Stimulated activated CD8-positive, alpha-beta memory T cell treated with anti-CD3 and anti-CD28 coated beads, Interleukin-12 subunit alpha, Interleukin-12 subunit beta, amount 100 ng/mL, for 24 hours (primary cell): ENCODE data around the gene CILP.

Experiments
- DNase-seq: peaks from one replicate; pipeline ENCODE4 v3.0.0-alpha.2; 2020; ENCODE audit errors: extremely low read depth

Gene CILP

GRCh38 chr15:65226221-65226620, 14.9 kb upstream of the CILP start:
- DNase-seq, result no peak

DNA sequence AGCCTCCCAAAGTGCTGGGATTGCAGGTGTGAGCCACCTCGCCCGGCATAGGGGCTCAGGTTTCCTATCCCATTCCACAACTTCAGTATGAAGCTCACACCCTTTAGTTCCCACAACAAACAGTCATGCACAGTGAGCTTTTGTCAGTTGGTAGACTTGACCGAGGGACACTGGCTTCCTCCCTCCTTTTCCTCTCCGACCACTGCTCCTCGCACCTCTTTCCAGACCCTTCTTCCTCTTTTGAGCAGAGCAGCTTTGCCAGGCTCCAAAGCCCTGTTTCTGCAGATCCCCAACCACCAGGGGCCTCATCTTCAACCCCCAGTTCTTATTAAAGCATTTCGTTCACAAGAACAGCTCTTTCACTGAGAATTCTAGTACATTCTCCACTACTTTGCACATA, 12.7 kb upstream of the CILP start:
- DNase-seq, result no peak

GRCh38 chr15:65222891-65223290, 11.6 kb upstream of the CILP start:
- no peak for DNase-seq

- no peak for DNase-seq
Measured at GRCh38 chr15:65221697-65222096, 10.4 kb upstream of the CILP start.

DNA sequence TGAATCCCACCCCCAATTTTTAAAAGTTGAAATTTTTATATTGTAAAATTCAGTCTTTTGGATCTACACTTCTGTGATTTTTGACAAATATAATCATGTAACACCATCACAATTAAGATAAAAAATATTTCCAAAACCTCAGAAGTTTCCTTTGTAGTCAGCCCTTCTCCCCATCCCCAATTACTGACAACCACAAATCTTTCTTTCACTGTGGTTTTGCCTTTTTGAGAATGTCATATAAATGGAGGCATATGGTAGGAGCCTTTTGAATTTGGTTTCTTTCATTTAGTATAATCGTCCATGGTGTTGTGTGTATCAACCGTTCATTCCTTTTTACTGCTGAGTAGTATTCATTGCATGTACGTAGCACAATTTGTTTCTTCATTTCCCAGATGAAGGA, 7.9 kb upstream of the CILP start:
- no peak for DNase-seq

GRCh38 chr15:65217526-65218482, 6.5 kb upstream of the CILP start:
- no peak for DNase-seq

DNA sequence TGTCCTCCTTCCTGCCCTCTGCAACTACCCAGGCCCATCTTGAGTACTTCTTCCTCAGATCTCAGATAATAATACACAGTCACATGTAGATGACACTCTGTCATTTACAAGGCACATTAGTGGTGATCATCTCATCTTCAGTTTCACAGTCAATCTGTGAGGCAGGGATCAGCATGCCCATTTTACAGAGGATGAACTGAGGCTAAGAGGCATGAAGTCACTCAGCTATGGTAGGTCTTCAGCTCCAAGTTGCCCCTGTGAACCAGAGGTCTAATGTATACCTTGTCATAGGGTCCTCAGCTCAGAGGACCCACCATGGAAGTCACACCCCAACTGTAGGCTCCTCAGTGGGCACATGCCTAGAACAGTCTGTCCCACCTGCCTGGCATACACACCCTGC, 4.2 kb upstream of the CILP start:
- no peak for DNase-seq

- DNase-seq, result no peak
Measured at GRCh38 chr15:65214010-65214409, 2.7 kb upstream of the CILP start.

- no peak for DNase-seq
Measured at GRCh38 chr15:65213241-65213640, 2.0 kb upstream of the CILP start.

DNA sequence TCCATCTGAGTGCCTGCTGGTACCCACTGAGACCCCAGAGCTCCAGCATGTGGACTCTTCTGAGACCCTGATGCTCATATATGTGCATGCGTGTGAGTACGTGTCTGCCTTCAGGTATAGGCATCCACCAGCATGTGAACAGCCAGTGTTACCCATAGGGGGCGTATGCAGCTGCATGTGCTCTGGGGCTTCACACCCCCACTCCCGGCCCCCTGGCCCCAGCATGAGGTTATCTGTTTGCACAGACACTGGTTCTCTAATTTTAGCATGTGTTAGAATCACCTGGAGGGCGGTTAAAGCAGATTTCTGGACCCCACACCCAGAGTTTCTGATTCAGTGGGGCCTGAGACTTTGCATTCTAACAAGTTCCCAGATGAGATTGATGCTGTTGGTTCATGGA, 824 bp upstream of the CILP start:
- no peak for DNase-seq

DNA sequence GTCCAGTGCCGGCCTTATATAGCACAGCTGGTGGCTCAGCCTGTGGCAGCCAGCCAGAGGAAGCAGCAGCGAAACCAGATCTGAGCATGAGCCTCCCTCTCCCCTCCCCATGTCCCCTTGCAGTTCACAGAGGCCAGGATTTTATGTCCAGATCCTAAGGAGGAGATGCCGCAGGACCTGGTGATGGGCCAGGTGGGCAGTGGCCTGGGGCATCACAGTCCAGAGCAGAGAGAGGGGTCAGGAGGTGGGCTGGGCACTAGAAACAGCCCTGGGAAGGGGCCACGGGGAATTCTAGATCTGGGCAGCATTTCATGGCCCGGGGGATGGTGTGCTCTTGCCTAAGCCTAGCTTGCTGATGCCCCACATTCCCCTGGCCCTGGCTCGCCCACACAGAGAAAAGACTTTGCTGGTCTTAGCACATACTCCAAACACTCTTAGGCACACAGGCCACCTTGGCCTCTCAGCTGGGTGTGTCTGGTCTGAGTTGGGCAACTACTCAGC, 259 bp upstream of the CILP start:
- no peak for DNase-seq

DNA sequence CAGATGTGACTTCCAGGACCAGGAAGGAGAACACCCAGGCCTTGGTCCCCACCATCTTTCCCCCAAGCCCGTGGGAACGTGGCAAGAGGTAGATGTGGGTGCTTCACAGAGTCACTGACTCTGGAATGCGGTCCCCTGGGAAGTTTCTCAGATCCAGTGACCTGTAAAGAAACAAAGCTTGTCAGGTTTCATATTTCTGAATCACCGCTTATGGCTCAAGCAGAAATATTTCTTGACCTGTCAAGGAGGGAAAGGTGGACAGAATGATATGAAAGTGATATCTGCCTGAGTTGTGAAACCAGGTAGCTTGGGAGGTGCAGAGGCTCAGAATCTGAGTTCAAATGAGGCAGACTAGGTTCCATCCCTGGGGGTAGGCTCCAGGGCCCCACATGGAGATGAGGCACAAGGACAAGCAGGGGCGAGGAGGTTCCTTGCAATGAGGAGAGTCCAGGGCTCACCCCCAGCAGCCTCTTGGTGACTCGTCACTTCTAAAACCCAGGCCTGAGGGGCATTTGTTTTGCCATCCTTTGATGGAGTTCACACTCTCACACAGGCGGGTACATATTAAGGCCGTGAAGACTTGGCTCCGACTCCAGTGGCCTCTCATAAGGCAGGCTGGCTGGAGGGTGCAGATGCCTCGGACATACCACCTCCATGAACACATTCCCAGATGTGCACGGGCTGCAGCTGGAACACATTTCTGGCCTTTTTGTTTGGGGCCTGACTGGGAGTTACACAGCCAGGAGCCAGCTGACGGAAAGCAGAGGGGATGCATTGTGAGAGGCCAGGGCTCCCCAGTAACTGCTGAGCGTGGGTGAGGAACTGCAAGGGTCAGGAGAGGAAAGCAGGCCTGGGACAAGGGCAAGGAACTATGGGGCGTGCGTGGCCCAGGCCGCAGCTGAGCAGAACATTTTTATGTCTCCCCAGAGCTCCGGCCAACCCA, 1.3 kb downstream of the CILP start:
- no peak for DNase-seq

DNA sequence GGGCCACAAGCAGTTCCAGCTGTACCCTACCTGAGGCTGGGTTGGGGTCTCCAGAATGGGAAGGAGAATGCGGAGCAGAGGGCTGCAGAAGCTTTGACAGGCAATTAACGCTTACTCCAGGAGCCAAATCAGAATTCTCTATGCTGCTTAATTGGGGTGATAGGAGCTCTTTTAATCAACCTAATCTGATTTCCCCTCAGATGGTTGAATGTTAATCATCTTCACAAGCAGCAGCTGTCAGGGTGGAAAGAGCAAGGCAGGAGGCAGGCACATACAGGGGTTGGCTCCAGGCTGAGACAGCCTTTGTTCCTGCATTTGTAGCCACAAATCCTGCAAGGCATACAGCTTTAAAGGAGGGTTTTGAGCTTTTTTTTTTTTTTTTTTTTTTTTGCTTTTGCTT, 2.6 kb downstream of the CILP start:
- DNase-seq, result no peak

GRCh38 chr15:65207280-65207840, 3.9 kb downstream of the CILP start:
- DNase-seq, result no peak

DNA sequence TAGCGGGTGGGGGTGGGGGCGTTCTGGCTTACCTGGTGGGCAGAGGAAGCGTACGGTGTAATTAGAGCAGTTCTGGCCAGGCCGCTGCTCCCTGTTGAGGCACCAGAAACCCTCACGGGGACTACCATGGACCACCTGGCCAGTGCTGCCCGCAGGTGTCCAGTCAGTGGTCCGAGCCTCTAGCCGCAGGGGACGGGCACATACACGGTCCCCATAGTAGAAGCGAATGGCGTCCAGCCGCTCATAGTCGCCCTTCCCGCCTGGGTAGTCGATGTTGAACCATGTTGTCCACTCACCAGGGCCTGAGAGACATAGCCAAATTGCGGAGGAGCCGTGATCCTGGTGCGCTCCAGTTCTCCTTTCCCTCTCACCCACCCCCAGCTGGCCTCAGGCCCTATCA, 4.5 kb downstream of the CILP start:
- no peak for DNase-seq

- DNase-seq, result no peak
Measured at GRCh38 chr15:65204931-65205660, 6.2 kb downstream of the CILP start.

GRCh38 chr15:65204236-65204930, 6.9 kb downstream of the CILP start:
- no peak for DNase-seq

- no peak for DNase-seq
Measured at GRCh38 chr15:65201918-65202317, 9.4 kb downstream of the CILP start.

DNA sequence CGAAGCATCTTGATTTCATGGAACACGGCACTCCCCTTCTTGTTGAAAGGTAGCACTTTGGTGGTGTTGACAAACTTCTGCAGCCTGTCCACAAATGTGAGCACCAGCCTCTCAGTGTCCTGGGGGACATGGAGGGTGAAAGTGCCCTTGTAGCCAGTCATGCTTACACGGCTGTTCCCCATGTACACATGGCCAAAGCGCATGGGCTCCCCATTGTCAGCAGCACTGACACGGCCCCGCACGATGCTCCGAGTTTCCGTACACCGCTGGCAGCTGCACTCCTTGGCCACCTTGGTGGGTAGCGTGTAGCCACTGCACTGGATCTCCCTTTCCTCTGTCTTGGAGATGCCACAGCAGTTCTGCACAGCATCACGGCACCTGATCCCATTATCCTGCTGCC, 12.7 kb downstream of the CILP start:
- DNase-seq, result no peak

DNA sequence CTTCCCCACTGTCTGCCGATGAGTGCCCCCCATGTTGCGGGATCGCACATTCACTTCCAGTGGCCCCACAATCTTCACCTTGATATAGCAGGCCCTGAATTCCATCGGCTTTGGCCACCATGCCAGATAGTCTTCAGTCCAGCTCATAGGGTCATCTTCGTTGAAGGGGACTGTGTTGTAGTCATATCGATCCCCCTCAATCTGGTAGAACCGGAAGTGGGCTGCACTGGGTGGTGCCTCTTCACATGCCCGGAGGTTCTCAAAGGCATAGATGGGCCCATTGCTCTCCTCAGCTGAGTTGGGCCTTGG, 14.0 kb downstream of the CILP start:
- no peak for DNase-seq
